GM18526 (cell line): Measurements from ENCODE around the gene SPATC1L.

ENCODE experiments used
- POLR2A ChIP-seq: IDR thresholded peaks from 3 replicates; pipeline ENCODE4 v1.6.1; 2011; ENCODE audit not compliant: insufficient read length; ENCODE audit errors: extremely low read depth

SPATC1L gene

GRCh38 chr21:46141767-46142581 lies 42.3 kb downstream of the SPATC1L start:
- no peak for TF ChIP-seq POLR2A

GRCh38 chr21:46139686-46140085 lies 44.6 kb downstream of the SPATC1L start:
- TF ChIP-seq POLR2A = no peak

GRCh38 chr21:46138383-46138970 lies 45.8 kb downstream of the SPATC1L start:
- TF ChIP-seq POLR2A = no peak

GRCh38 chr21:46137908-46138307 lies 46.4 kb downstream of the SPATC1L start:
- TF ChIP-seq POLR2A = no peak

GRCh38 chr21:46136739-46137349 lies 47.4 kb downstream of the SPATC1L start:
- no peak for TF ChIP-seq POLR2A

GRCh38 chr21:46135782-46136395 lies 48.4 kb downstream of the SPATC1L start:
- TF ChIP-seq POLR2A = no peak

GRCh38 chr21:46131838-46132651 lies 52.2 kb downstream of the SPATC1L start:
- no peak for TF ChIP-seq POLR2A

- TF ChIP-seq POLR2A = no peak
These were observed 52.7 kb downstream of the SPATC1L start for GRCh38 chr21:46131588-46131837.

- TF ChIP-seq POLR2A = no peak
These were observed 53.2 kb downstream of the SPATC1L start for GRCh38 chr21:46130831-46131587.

- TF ChIP-seq POLR2A = no peak
These were observed 54.2 kb downstream of the SPATC1L start for GRCh38 chr21:46129846-46130651.

GRCh38 chr21:46128933-46129571 lies 55.2 kb downstream of the SPATC1L start:
- no peak for TF ChIP-seq POLR2A

GRCh38 chr21:46128106-46128932 lies 55.9 kb downstream of the SPATC1L start:
- TF ChIP-seq POLR2A = no peak

GRCh38 chr21:46127239-46128105 lies 56.8 kb downstream of the SPATC1L start:
- TF ChIP-seq POLR2A = no peak
